Smooth muscle cell (in vitro differentiated cells): ENCODE results near the gene MEX3A. TPM values are rescaled to one million over a fixed set of nuclear protein-coding genes. Genes with fewer than 3 reads are reported as not detected.
A peak's percentile ranks its signal among the peaks of the same experiment; 100 is the strongest.

ENCODE experiments used
- DNase-seq: peaks from one replicate; lab custom pipeline; 2025; ENCODE audit not compliant: unreplicated experiment; lab: John Stamatoyannopoulos, UW
- H2AFZ ChIP-seq: fragments of 200-600 bp; sonication (generic); 2 replicates; pipeline ENCODE4 v1.6.0; 2016; ENCODE audit warnings: antibody characterized with exemption, low read depth, mild to moderate bottlenecking
- H3F3A ChIP-seq: fragments of 200-600 bp; sonication (generic); 2 replicates; pipeline ENCODE4 v1.6.0; 2017; ENCODE audit warnings: antibody characterized with exemption, low read depth
- H3K27ac ChIP-seq: fragments of 200-600 bp; sonication (generic); 2 replicates; pipeline ENCODE4 v1.5.1; 2016; ENCODE audit warnings: low read depth, mild to moderate bottlenecking
- H3K27me3 ChIP-seq: fragments of 200-600 bp; sonication (generic); 2 replicates; pipeline ENCODE4 v1.6.1; 2016; ENCODE audit warnings: low read depth, mild to moderate bottlenecking
- H3K36me3 ChIP-seq: fragments of 200-600 bp; sonication (generic); 2 replicates; pipeline ENCODE4 v1.5.1; 2016; ENCODE audit warnings: low read depth
- H3K4me1 ChIP-seq: fragments of 200-600 bp; sonication (generic); 2 replicates; pipeline ENCODE4 v1.5.1; 2016; ENCODE audit warnings: low read depth
- H3K4me2 ChIP-seq: fragments of 200-600 bp; sonication (generic); 2 replicates; pipeline ENCODE4 v1.6.0; 2016; ENCODE audit warnings: mild to moderate bottlenecking
- H3K4me3 ChIP-seq: fragments of 200-600 bp; sonication (generic); 2 replicates; pipeline ENCODE4 v1.5.1; 2016; ENCODE audit warnings: mild to moderate bottlenecking
- H3K79me2 ChIP-seq: fragments of 200-600 bp; sonication (generic); 2 replicates; pipeline ENCODE4 v1.6.0; 2016; ENCODE audit warnings: low read depth, mild to moderate bottlenecking
- H3K9ac ChIP-seq: fragments of 200-600 bp; sonication (generic); 2 replicates; pipeline ENCODE4 v1.6.0; 2016; ENCODE audit warnings: low read depth
- H3K9me3 ChIP-seq: fragments of 200-600 bp; sonication (generic); replicated peaks from 2 replicates; pipeline ENCODE4 v1.5.1; 2016; ENCODE audit warnings: low read depth
- H4K20me1 ChIP-seq: fragments of 200-600 bp; sonication (generic); 2 replicates; pipeline ENCODE4 v1.6.0; 2016; ENCODE audit warnings: low read depth
- CTCF ChIP-seq: fragments of 200-600 bp; sonication (generic); IDR thresholded peaks from 2 replicates; pipeline ENCODE4 v1.5.1; 2017; ENCODE audit warnings: borderline replicate concordance, mild to moderate bottlenecking, antibody characterized with exemption; ENCODE audit not compliant: insufficient read depth, poor library complexity, severe bottlenecking
- WGBS: methylation state at CpG from one replicate; pipeline ENCODE4 v1.1.7; 2016; ENCODE audit warnings: low lambda C conversion rate; 5-methylcytosine and 5-hydroxymethylcytosine counted together
- polyA plus RNA-seq: library from polyadenylated mRNA; unstranded; fragments of >200 nt; fragmentation: Nextera tagmentation; extraction: Ambion mirVana; gene quantifications from 2 replicates; pipeline ENCODE4 v1.2.1, GENCODE V29; 2016
- total RNA-seq: library from RNA; depleted of rRNA; stranded (reverse); fragments of >200 nt; gene quantifications from 2 replicates; pipeline ENCODE4 v1.2.3, GENCODE V29; 2014

Gene MEX3A
- total and polyA plus RNA-seq, 2 experiments from 2014 or later, result 10.5 to 13.8 TPM

- Histone ChIP-seq H3K4me1 (peaks cover 18% of the 10 kb centered on the region), H2AFZ (no peak within 1 kb of the TSS), H3K4me3 (peak within 1 kb of the TSS; percentile 58), H3K27ac (peak within 1 kb of the TSS; percentile 76), H3K79me2 (no peaks in the 10 kb centered on the region), H3K36me3 (no peaks in the 10 kb centered on the region), H3K9ac (peak within 1 kb of the TSS; percentile 60), H3K4me2 (peak within 1 kb of the TSS; percentile 73), H3K9me3 (no peaks in the 10 kb centered on the region), H4K20me1 (no peaks in the 10 kb centered on the region), H3K27me3 (no peaks in the 10 kb centered on the region), H3F3A (no peaks in the 10 kb centered on the region)
- no peak for DNase-seq
- no peak for TF ChIP-seq CTCF
- 31% methylated on average over 11 of the region's 11 CpGs for WGBS
Observed at GRCh38 chr1:156060937-156061636, 21.2 kb downstream of the MEX3A start, which contains the start of gene RAB25. Gene RAB25 (plus strand): TSS chr1:156061160. CDS start chr1:156061401, 241 bp downstream.

- no peaks in the 10 kb centered on the region for H3K27me3 ChIP-seq
- no peak overlapping the region for H3K4me3 ChIP-seq
- no peak overlapping the region for H3K9ac ChIP-seq
- H3K9me3 ChIP-seq, result no peaks in the 10 kb centered on the region
- H3K27ac ChIP-seq, result no peak overlapping the region
- peaks cover 6% of the 10 kb centered on the region for H4K20me1 ChIP-seq
- H3K36me3 ChIP-seq, result no peaks in the 10 kb centered on the region
- WGBS, result 93% methylated on average over 1 of the region's 1 CpG
- peaks cover 10% of the 10 kb centered on the region for H3F3A ChIP-seq
- no peak overlapping the region for H2AFZ ChIP-seq
- peak overlapping the region; percentile 94 for H3K4me2 ChIP-seq
- TF ChIP-seq CTCF, result no peak
- peaks cover 15% of the 10 kb centered on the region for H3K4me1 ChIP-seq
- no peak for DNase-seq
- peaks cover 29% of the 10 kb centered on the region for H3K79me2 ChIP-seq
Observed at GRCh38 chr1:156056326-156056849, 25.9 kb downstream of the MEX3A start.

- H4K20me1 ChIP-seq, result peaks cover 6% of the 10 kb centered on the region
- peak overlapping the region; percentile 78 for H3K4me3 ChIP-seq
- H3K9ac ChIP-seq, result peak overlapping the region; percentile 54
- H3K4me2 ChIP-seq, result peak overlapping the region; percentile 94
- peaks cover 10% of the 10 kb centered on the region for H3F3A ChIP-seq
- H3K27ac ChIP-seq, result no peak overlapping the region
- TF ChIP-seq CTCF, result no peak
- H2AFZ ChIP-seq, result peak overlapping the region; percentile 81
- no peaks in the 10 kb centered on the region for H3K9me3 ChIP-seq
- peaks cover 29% of the 10 kb centered on the region for H3K79me2 ChIP-seq
- peaks cover 8% of the 10 kb centered on the region for H3K4me1 ChIP-seq
- no peak for DNase-seq
- no peaks in the 10 kb centered on the region for H3K27me3 ChIP-seq
- H3K36me3 ChIP-seq, result no peaks in the 10 kb centered on the region
- WGBS, result 32% methylated on average over 17 of the region's 17 CpGs
Observed at GRCh38 chr1:156055281-156056048, 26.8 kb downstream of the MEX3A start.
